NCI-H2227 (cell line): ENCODE data around the gene ELOVL6.
A peak's percentile ranks its signal among the peaks of the same experiment; 100 is the strongest.
"Not testable (repeated sequence)": the region's sequence is repeated elsewhere in the genome, so short reads cannot be mapped to it uniquely, and the experiment has no call there.

Source experiments
- DNase-seq: peaks from one replicate; lab custom pipeline; 2025; ENCODE audit not compliant: unreplicated experiment; lab: John Stamatoyannopoulos, UW

ELOVL6 gene

GRCh38 chr4:110078148-110078547, 120.3 kb downstream of the ELOVL6 start:
- not testable (repeated sequence) for DNase-seq

- DNase-seq, result not testable (repeated sequence)
These were observed 121.6 kb downstream of the ELOVL6 start for GRCh38 chr4:110076828-110077227.

- no peak for DNase-seq
These were observed 122.5 kb downstream of the ELOVL6 start for GRCh38 chr4:110075891-110076290.

- DNase-seq, result no peak
These were observed 123.2 kb downstream of the ELOVL6 start for GRCh38 chr4:110075083-110075738.

- no peak for DNase-seq
These were observed 123.8 kb downstream of the ELOVL6 start for GRCh38 chr4:110074570-110074969.

GRCh38 chr4:110073053-110073845, 125.2 kb downstream of the ELOVL6 start:
- peak; percentile 6 for DNase-seq

GRCh38 chr4:110071466-110071865, 126.9 kb downstream of the ELOVL6 start:
- no peak for DNase-seq

GRCh38 chr4:110068248-110068647, 130.2 kb downstream of the ELOVL6 start:
- DNase-seq, result no peak

- no peak for DNase-seq
These were observed 133.5 kb downstream of the ELOVL6 start for GRCh38 chr4:110064934-110065333.

GRCh38 chr4:110064295-110064694, 134.1 kb downstream of the ELOVL6 start:
- no peak for DNase-seq

- DNase-seq, result no peak
These were observed 136.2 kb downstream of the ELOVL6 start for GRCh38 chr4:110062166-110062565.

GRCh38 chr4:110061076-110061475, 137.3 kb downstream of the ELOVL6 start:
- DNase-seq, result no peak

GRCh38 chr4:110059556-110060191, 138.7 kb downstream of the ELOVL6 start:
- DNase-seq, result no peak

- no peak for DNase-seq
These were observed 139.7 kb downstream of the ELOVL6 start for GRCh38 chr4:110058677-110059076.

GRCh38 chr4:110055158-110055768, 143.2 kb downstream of the ELOVL6 start:
- DNase-seq, result no peak

- DNase-seq, result peak; percentile 4
These were observed 148.2 kb downstream of the ELOVL6 start for GRCh38 chr4:110049951-110050925.

- peak; percentile 15 for DNase-seq
These were observed 151.8 kb downstream of the ELOVL6 start for GRCh38 chr4:110046588-110047049.

- no peak for DNase-seq
These were observed 155.6 kb downstream of the ELOVL6 start for GRCh38 chr4:110042545-110043517.

GRCh38 chr4:110041735-110042134, 156.7 kb downstream of the ELOVL6 start:
- peak; percentile 5 for DNase-seq
